Neural progenitor cell (in vitro differentiated cells): ENCODE data around the gene LATS1. TPM values are rescaled to one million over a fixed set of nuclear protein-coding genes. Genes with fewer than 3 reads are reported as not detected.

Source experiments
- DNase-seq: peaks from one replicate; pipeline ENCODE4 v3.0.0-alpha.2; 2016; ENCODE audit warnings: low spot score
- H2AFZ ChIP-seq: fragments of 200-600 bp; sonication (generic); replicated peaks from 2 replicates; pipeline ENCODE4 v1.6.1; 2016; ENCODE audit warnings: antibody characterized with exemption
- H3F3A ChIP-seq: fragments of 200-600 bp; sonication (generic); 2 replicates; pipeline ENCODE4 v1.6.1; 2016; ENCODE audit warnings: antibody characterized with exemption, low read depth
- H3K27ac ChIP-seq: fragments of 200-600 bp; sonication (generic); 2 replicates; pipeline ENCODE4 v1.5.1; 2016; ENCODE audit warnings: mild to moderate bottlenecking
- H3K27me3 ChIP-seq: fragments of 200-600 bp; sonication (generic); 2 replicates; pipeline ENCODE4 v1.6.1; 2016; ENCODE audit warnings: mild to moderate bottlenecking, moderate library complexity
- H3K36me3 ChIP-seq: fragments of 200-600 bp; sonication (generic); 2 replicates; pipeline ENCODE4 v1.5.1; 2016
- H3K4me1 ChIP-seq: fragments of 200-600 bp; sonication (generic); 2 replicates; pipeline ENCODE4 v1.6.1; 2016; ENCODE audit warnings: mixed run types
- H3K4me2 ChIP-seq: fragments of 200-600 bp; sonication (generic); 2 replicates; pipeline ENCODE4 v1.6.1; 2016
- H3K4me3 ChIP-seq: fragments of 200-600 bp; sonication (generic); 2 replicates; pipeline ENCODE4 v1.5.1; 2016
- H3K79me2 ChIP-seq: fragments of 200-600 bp; sonication (generic); 2 replicates; pipeline ENCODE4 v1.6.1; 2016; ENCODE audit warnings: low read depth
- H3K9ac ChIP-seq: fragments of 200-600 bp; sonication (generic); 2 replicates; pipeline ENCODE4 v1.6.1; 2016
- H3K9me3 ChIP-seq: fragments of 200-600 bp; sonication (generic); 2 replicates; pipeline ENCODE4 v1.5.1; 2016; ENCODE audit warnings: low read depth
- H4K20me1 ChIP-seq: fragments of 200-600 bp; sonication (generic); 2 replicates; pipeline ENCODE4 v1.6.1; 2016; ENCODE audit warnings: low read depth
- H3K27ac Mint-ChIP-seq: 3 replicates; pipeline ENCODE4 v1.8.0; 2021; ENCODE audit warnings: mixed read lengths
- H3K27me3 Mint-ChIP-seq: 2 replicates; pipeline ENCODE4 v1.8.0; 2022; ENCODE audit warnings: low read depth, mild to moderate bottlenecking, inconsistent platforms, moderate library complexity, mixed read lengths; ENCODE audit not compliant: insufficient read depth
- H3K36me3 Mint-ChIP-seq: 3 replicates; pipeline ENCODE4 v1.8.0; 2021; ENCODE audit warnings: mixed read lengths
- H3K4me1 Mint-ChIP-seq: 3 replicates; pipeline ENCODE4 v1.8.0; 2021; ENCODE audit warnings: mixed read lengths
- H3K4me3 Mint-ChIP-seq: 3 replicates; pipeline ENCODE4 v1.8.0; 2021; ENCODE audit warnings: mild to moderate bottlenecking, moderate library complexity, mixed read lengths
- H3K9me3 Mint-ChIP-seq: 3 replicates; pipeline ENCODE4 v1.8.0; 2020; ENCODE audit warnings: mixed read lengths
- CTCF ChIP-seq: fragments of 200-600 bp; sonication (generic); IDR thresholded peaks from 2 replicates; pipeline ENCODE4 v1.5.1; 2017; ENCODE audit warnings: antibody characterized with exemption, mild to moderate bottlenecking
- EZH2 ChIP-seq: fragments of 200-600 bp; sonication (generic); IDR thresholded peaks from 2 replicates; pipeline ENCODE4 v1.6.1; 2017; ENCODE audit warnings: antibody characterized with exemption, mild to moderate bottlenecking, moderate library complexity
- EZH2phosphoT487 ChIP-seq: fragments of 200-600 bp; sonication (generic); IDR thresholded peaks from 2 replicates; pipeline ENCODE4 v1.6.1; 2017; ENCODE audit warnings: antibody characterized with exemption
- total RNA-seq: library from RNA; depleted of rRNA; stranded (reverse); fragments of >200 nt; gene quantifications from 2 replicates; pipeline ENCODE4 v1.2.3, GENCODE V29; 2015; ENCODE audit warnings: low replicate concordance

The LATS1 gene
- total RNA-seq, 1 donor from 2014 or later = 28.0 TPM

GRCh38 chr6:149711711-149712110 is 6.2 kb downstream of the LATS1 start:
- Histone ChIP-seq H3K4me3 (no peak overlapping the region), H3K9ac (no peak overlapping the region), H3K79me2 (peaks cover 100% of the 10 kb centered on the region), H3K36me3 (no peaks in the 10 kb centered on the region), H3F3A (peaks cover 6% of the 10 kb centered on the region), H3K9me3 (no peaks in the 10 kb centered on the region), H3K4me1 (peaks cover 16% of the 10 kb centered on the region), H4K20me1 (peaks cover 65% of the 10 kb centered on the region), H3K27me3 (no peaks in the 10 kb centered on the region), H2AFZ (no peak overlapping the region), H3K4me2 (no peak overlapping the region), H3K27ac (no peak overlapping the region)
- TF ChIP-seq EZH2 (no peak), CTCF (no peak), EZH2phosphoT487 (no peak)
- no peaks in the 10 kb centered on the region for H3K9me3 Mint-ChIP-seq
- DNase-seq = no peak
- H3K27me3 Mint-ChIP-seq = peaks cover 4% of the 10 kb centered on the region
- H3K36me3 Mint-ChIP-seq = peaks cover 5% of the 10 kb centered on the region
- no peak overlapping the region for H3K4me3 Mint-ChIP-seq
- no peak overlapping the region for H3K27ac Mint-ChIP-seq
- peaks cover 11% of the 10 kb centered on the region for H3K4me1 Mint-ChIP-seq

GRCh38 chr6:149701714-149702113 is 16.2 kb downstream of the LATS1 start:
- no peak for TF ChIP-seq CTCF
- TF ChIP-seq EZH2 = no peak
- TF ChIP-seq EZH2phosphoT487 = no peak
- no peaks in the 10 kb centered on the region for H3F3A ChIP-seq
- no peak overlapping the region for H3K27ac Mint-ChIP-seq
- H4K20me1 ChIP-seq = peaks cover 76% of the 10 kb centered on the region
- H3K36me3 ChIP-seq = no peaks in the 10 kb centered on the region
- no peaks in the 10 kb centered on the region for H3K27me3 ChIP-seq
- H3K27me3 Mint-ChIP-seq = no peaks in the 10 kb centered on the region
- no peak overlapping the region for H2AFZ ChIP-seq
- no peak overlapping the region for H3K4me3 ChIP-seq
- H3K4me1 ChIP-seq = no peaks in the 10 kb centered on the region
- peaks cover 4% of the 10 kb centered on the region for H3K36me3 Mint-ChIP-seq
- peaks cover 100% of the 10 kb centered on the region for H3K79me2 ChIP-seq
- DNase-seq = no peak
- no peak overlapping the region for H3K9ac ChIP-seq
- no peaks in the 10 kb centered on the region for H3K9me3 ChIP-seq
- no peak overlapping the region for H3K4me3 Mint-ChIP-seq
- no peaks in the 10 kb centered on the region for H3K9me3 Mint-ChIP-seq
- H3K4me2 ChIP-seq = peak overlapping the region; percentile 14
- H3K4me1 Mint-ChIP-seq = peaks cover 3% of the 10 kb centered on the region
- H3K27ac ChIP-seq = peak overlapping the region; percentile 38

GRCh38 chr6:149699150-149699549 is 18.8 kb downstream of the LATS1 start:
- Mint-ChIP-seq H3K4me1 (no peaks in the 10 kb centered on the region), H3K4me3 (no peak overlapping the region)
- no peak overlapping the region for H3K9ac ChIP-seq

More at GRCh38 chr6:149699150-149699549, 18.8 kb downstream of the LATS1 start:
- Histone ChIP-seq H3K4me3 (no peak overlapping the region), H2AFZ (no peak overlapping the region), H3K9me3 (no peaks in the 10 kb centered on the region), H3K4me2 (no peak overlapping the region), H3K27me3 (no peaks in the 10 kb centered on the region), H3K36me3 (no peaks in the 10 kb centered on the region), H3K27ac (no peak overlapping the region), H3F3A (no peaks in the 10 kb centered on the region), H3K79me2 (peaks cover 92% of the 10 kb centered on the region), H3K4me1 (no peaks in the 10 kb centered on the region), H4K20me1 (peaks cover 55% of the 10 kb centered on the region)
- Mint-ChIP-seq H3K27me3 (no peaks in the 10 kb centered on the region), H3K36me3 (peaks cover 7% of the 10 kb centered on the region), H3K9me3 (no peaks in the 10 kb centered on the region), H3K27ac (no peak overlapping the region)
- no peak for DNase-seq
- no peak for TF ChIP-seq EZH2phosphoT487
- TF ChIP-seq CTCF = no peak
- no peak for TF ChIP-seq EZH2
